CD4-positive, alpha-beta T cell (primary cell): Measurements from ENCODE around the gene PTCD2. TPM values are rescaled to one million over a fixed set of nuclear protein-coding genes. Genes with fewer than 3 reads are reported as not detected.

Experiments used
- ATAC-seq: fragments of 200-7000 bp; cut with Tn5 transposase; one replicate; pipeline ENCODE4 v1.10.0; 2022; ENCODE audit warnings: mild to moderate bottlenecking; ENCODE audit not compliant: poor library complexity
- CTCF ChIA-PET: fragments of 350-600 bp; sonication (Branson Sonifier 250); formaldehyde crosslinking; loops from one replicate; lab custom pipeline; 2021; ENCODE audit warnings: antibody characterized with exemption, inconsistent platforms; lab: Charles Lee
- POLR2A ChIA-PET: fragments of 350-600 bp; sonication (Branson Sonifier 250); formaldehyde crosslinking; loops from one replicate; lab custom pipeline; 2021; ENCODE audit warnings: antibody characterized with exemption, inconsistent platforms; lab: Charles Lee
- DNase-seq, 14 experiments: peaks; one replicate each; pipeline ENCODE4 v3.0.0-alpha.2; 2013 to 2020; ENCODE audit warnings: mixed read lengths in 2 of 14
- H3K27ac ChIP-seq, 2 donors: one replicate each; pipeline versions ENCODE4 v1.5.1 to v1.7.0; 2013; ENCODE audit warnings: low read length in 2 of 2, low read depth in 1 of 2, mild to moderate bottlenecking in 1 of 2
- H3K27me3 ChIP-seq, 2 experiments: 1 replicate in 1 of 2; 2 replicates in 1 of 2; pipeline versions ENCODE4 v1.6.1 to v1.7.0; 2013; ENCODE audit warnings: low read length in 2 of 2, control low read depth in 1 of 2, mild to moderate bottlenecking in 1 of 2, moderate library complexity in 1 of 2; ENCODE audit not compliant: insufficient read depth in 2 of 2, control insufficient read depth in 1 of 2
- H3K36me3 ChIP-seq: one replicate; pipeline ENCODE4 v1.6.1; 2013; ENCODE audit warnings: low read length, control low read depth; ENCODE audit not compliant: insufficient read depth
- H3K4me1 ChIP-seq: one replicate; pipeline ENCODE4 v1.6.1; 2013; ENCODE audit warnings: low read length, control low read depth; ENCODE audit not compliant: insufficient read depth
- H3K4me3 ChIP-seq: one replicate; pipeline ENCODE4 v1.5.1; 2013; ENCODE audit warnings: mild to moderate bottlenecking, low read length, moderate library complexity
- H3K9me3 ChIP-seq, 2 experiments: 1 replicate in 1 of 2; 2 replicates in 1 of 2; pipeline versions ENCODE4 v1.6.1 to v1.7.0; 2013; ENCODE audit warnings: low read length in 2 of 2, mild to moderate bottlenecking in 2 of 2, control low read depth in 1 of 2, moderate library complexity in 1 of 2; ENCODE audit not compliant: control insufficient read depth in 1 of 2, insufficient read depth in 1 of 2
- H3K27ac Mint-ChIP-seq: one replicate; pipeline ENCODE4 v1.8.0; 2020; ENCODE audit warnings: mixed read lengths
- H3K27me3 Mint-ChIP-seq: one replicate; pipeline ENCODE4 v1.8.0; 2021; ENCODE audit warnings: mixed read lengths
- H3K36me3 Mint-ChIP-seq: one replicate; pipeline ENCODE4 v1.8.0; 2021; ENCODE audit warnings: low read depth, mixed read lengths
- H3K4me1 Mint-ChIP-seq: one replicate; pipeline ENCODE4 v1.8.0; 2021; ENCODE audit warnings: low read depth, mixed read lengths
- H3K4me3 Mint-ChIP-seq: one replicate; pipeline ENCODE4 v1.8.0; 2020; ENCODE audit warnings: mild to moderate bottlenecking, mixed read lengths
- H3K9me3 Mint-ChIP-seq: one replicate; pipeline ENCODE4 v1.8.0; 2020; ENCODE audit warnings: mixed read lengths
- CTCF ChIP-seq: fragments of 200-600 bp; IDR thresholded peaks from one replicate; pipeline ENCODE4 v1.8.0; 2022; ENCODE audit warnings: antibody characterized with exemption, mild to moderate bottlenecking
- intact Hi-C, 2 experiments: fragments of 100-400 bp; cut with DNase I in 1 of 2; cut with micrococcal nuclease in 1 of 2; formaldehyde crosslinking; loops; one replicate each; pipeline versions ENCODE4 v1.15.1 to v1.9.0; 2023 to 2025; cut with DNase I, micrococcal nuclease
- total RNA-seq, 174 experiments: library from RNA in 2 of 174; stranded (reverse) in 2 of 174; gene quantifications; one replicate each; pipeline ENCODE4 v1.2.3 and lab custom pipeline; 2021 to 2026

The PTCD2 gene
- total RNA-seq, 2 experiments from 2014 or later: 2.9 to 3.3 TPM

GRCh38 chr5:72378639-72379289 is 58.6 kb downstream of the PTCD2 start:
- H3K9me3 ChIP-seq: no peaks in the 10 kb centered on the region
- H3K4me1 ChIP-seq: no peaks in the 10 kb centered on the region
- intact Hi-C loops: no loop called here
- Mint-ChIP-seq H3K4me3 (no peak overlapping the region), H3K36me3 (no peaks in the 10 kb centered on the region), H3K4me1 (no peaks in the 10 kb centered on the region), H3K9me3 (no peaks in the 10 kb centered on the region), H3K27ac (no peak overlapping the region), H3K27me3 (peaks cover 10% of the 10 kb centered on the region)
- ChIA-PET CTCF (no interaction called here), POLR2A (no interaction called here)
- DNase-seq: peak in 2 of 14 experiments; percentile 24 to 33
- no peaks in the 10 kb centered on the region for H3K36me3 ChIP-seq
- H3K4me3 ChIP-seq: no peak overlapping the region
- no peak for ATAC-seq
- no peak for TF ChIP-seq CTCF
- H3K27me3 ChIP-seq: no peaks in the 10 kb centered on the region
- H3K27ac ChIP-seq: no peak overlapping the region

- TF ChIP-seq CTCF: no peak
- ChIA-PET POLR2A (no interaction called here), CTCF (no interaction called here)
- ATAC-seq (no peak), DNase-seq (no peak)
- Histone ChIP-seq H3K4me3 (no peak overlapping the region), H3K9me3 (no peaks in the 10 kb centered on the region), H3K36me3 (no peaks in the 10 kb centered on the region), H3K27ac (no peak overlapping the region), H3K27me3 (no peaks in the 10 kb centered on the region), H3K4me1 (no peaks in the 10 kb centered on the region)
- intact Hi-C loops: no loop called here
- Mint-ChIP-seq H3K36me3 (no peaks in the 10 kb centered on the region), H3K9me3 (no peaks in the 10 kb centered on the region), H3K27ac (no peak overlapping the region), H3K4me3 (no peak overlapping the region), H3K27me3 (peaks cover 10% of the 10 kb centered on the region), H3K4me1 (no peaks in the 10 kb centered on the region)
These were observed 59.8 kb downstream of the PTCD2 start for GRCh38 chr5:72379936-72380335.

GRCh38 chr5:72380492-72381274 is 60.5 kb downstream of the PTCD2 start:
- H3K27me3 ChIP-seq: no peaks in the 10 kb centered on the region
- H3K27ac Mint-ChIP-seq: no peak overlapping the region
- H3K4me1 Mint-ChIP-seq: no peaks in the 10 kb centered on the region
- no peaks in the 10 kb centered on the region for H3K9me3 ChIP-seq
- DNase-seq (peak in 3 of 14 experiments; percentile 6 to 33 (median 31)), ATAC-seq (no peak)
- intact Hi-C loops: no loop called here
- H3K36me3 ChIP-seq: no peaks in the 10 kb centered on the region
- H3K9me3 Mint-ChIP-seq: no peaks in the 10 kb centered on the region
- no peak overlapping the region for H3K4me3 Mint-ChIP-seq
- TF ChIP-seq CTCF: no peak
- no peak overlapping the region for H3K27ac ChIP-seq
- no peaks in the 10 kb centered on the region for H3K4me1 ChIP-seq
- POLR2A ChIA-PET: no interaction called here
- H3K27me3 Mint-ChIP-seq: peaks cover 8% of the 10 kb centered on the region
- CTCF ChIA-PET: no interaction called here
- no peak overlapping the region for H3K4me3 ChIP-seq
- no peaks in the 10 kb centered on the region for H3K36me3 Mint-ChIP-seq
